Measurements from ENCODE around the gene CEBPE.

- TF ChIP-seq CTCF (IDR thresholded peaks at IDR 0.05; ENCODE audit: insufficient read depth, low read length, poor library complexity, severe bottlenecking): no peak
- TF ChIP-seq EZH2phosphoT487 (conservative IDR thresholded peaks at IDR 0.05; ENCODE audit: low read length): no peak
Measured at GRCh38 chr14:23140371-23140770, 21.3 kb upstream of the CEBPE start.

Measured in SU-DHL-6 (cell line).